HG02981 (cell line): ENCODE measurements around the gene CACNA1I.

Experiments
- ATAC-seq: cut with Tn5 transposase; IDR thresholded peaks from one replicate; pipeline ENCODE4 v1.9.1; 2021; ENCODE audit warnings: mild to moderate bottlenecking, moderate library complexity; ENCODE audit not compliant: unreplicated experiment

The CACNA1I gene

GRCh38 chr22:39664485-39665200 is 94.1 kb downstream of the CACNA1I start:
- ATAC-seq, result no peak

- no peak for ATAC-seq
Measured at GRCh38 chr22:39665229-39665628, 94.7 kb downstream of the CACNA1I start.

- no peak for ATAC-seq
Measured at GRCh38 chr22:39665661-39666431, 95.3 kb downstream of the CACNA1I start.

GRCh38 chr22:39666495-39666894 is 95.9 kb downstream of the CACNA1I start:
- ATAC-seq, result no peak

GRCh38 chr22:39666926-39667325 is 96.4 kb downstream of the CACNA1I start:
- ATAC-seq, result no peak

- no peak for ATAC-seq
Measured at GRCh38 chr22:39669432-39669831, 98.9 kb downstream of the CACNA1I start.

- no peak for ATAC-seq
Measured at GRCh38 chr22:39671936-39672335, 101.4 kb downstream of the CACNA1I start.

GRCh38 chr22:39674536-39674935 is 104.0 kb downstream of the CACNA1I start:
- ATAC-seq, result no peak

GRCh38 chr22:39675947-39676346 is 105.4 kb downstream of the CACNA1I start:
- ATAC-seq, result no peak

- ATAC-seq, result no peak
Measured at GRCh38 chr22:39677967-39678366, 107.4 kb downstream of the CACNA1I start.

GRCh38 chr22:39678862-39679490 is 108.4 kb downstream of the CACNA1I start:
- ATAC-seq, result no peak

- ATAC-seq, result no peak
Measured at GRCh38 chr22:39679652-39680051, 109.1 kb downstream of the CACNA1I start.

- ATAC-seq, result no peak
Measured at GRCh38 chr22:39680486-39680885, 109.9 kb downstream of the CACNA1I start.

- ATAC-seq, result no peak
Measured at GRCh38 chr22:39681038-39681861, 110.7 kb downstream of the CACNA1I start.

- no peak for ATAC-seq
Measured at GRCh38 chr22:39682994-39683393, 112.4 kb downstream of the CACNA1I start.

GRCh38 chr22:39683639-39684038 is 113.1 kb downstream of the CACNA1I start:
- ATAC-seq, result no peak

GRCh38 chr22:39684702-39685281 is 114.2 kb downstream of the CACNA1I start:
- no peak for ATAC-seq

- ATAC-seq, result no peak
Measured at GRCh38 chr22:39685336-39686177, 115.0 kb downstream of the CACNA1I start.

- no peak for ATAC-seq
Measured at GRCh38 chr22:39686178-39686620, 115.6 kb downstream of the CACNA1I start.
